NCI-H345 treated with DMSO at 0.1 percent for 48 hours (cell line): ENCODE data around the gene CELF2.

ENCODE experiments used
- DNase-seq: peaks from one replicate; lab custom pipeline; 2025; ENCODE audit not compliant: unreplicated experiment; lab: John Stamatoyannopoulos, UW

CELF2 gene

DNA sequence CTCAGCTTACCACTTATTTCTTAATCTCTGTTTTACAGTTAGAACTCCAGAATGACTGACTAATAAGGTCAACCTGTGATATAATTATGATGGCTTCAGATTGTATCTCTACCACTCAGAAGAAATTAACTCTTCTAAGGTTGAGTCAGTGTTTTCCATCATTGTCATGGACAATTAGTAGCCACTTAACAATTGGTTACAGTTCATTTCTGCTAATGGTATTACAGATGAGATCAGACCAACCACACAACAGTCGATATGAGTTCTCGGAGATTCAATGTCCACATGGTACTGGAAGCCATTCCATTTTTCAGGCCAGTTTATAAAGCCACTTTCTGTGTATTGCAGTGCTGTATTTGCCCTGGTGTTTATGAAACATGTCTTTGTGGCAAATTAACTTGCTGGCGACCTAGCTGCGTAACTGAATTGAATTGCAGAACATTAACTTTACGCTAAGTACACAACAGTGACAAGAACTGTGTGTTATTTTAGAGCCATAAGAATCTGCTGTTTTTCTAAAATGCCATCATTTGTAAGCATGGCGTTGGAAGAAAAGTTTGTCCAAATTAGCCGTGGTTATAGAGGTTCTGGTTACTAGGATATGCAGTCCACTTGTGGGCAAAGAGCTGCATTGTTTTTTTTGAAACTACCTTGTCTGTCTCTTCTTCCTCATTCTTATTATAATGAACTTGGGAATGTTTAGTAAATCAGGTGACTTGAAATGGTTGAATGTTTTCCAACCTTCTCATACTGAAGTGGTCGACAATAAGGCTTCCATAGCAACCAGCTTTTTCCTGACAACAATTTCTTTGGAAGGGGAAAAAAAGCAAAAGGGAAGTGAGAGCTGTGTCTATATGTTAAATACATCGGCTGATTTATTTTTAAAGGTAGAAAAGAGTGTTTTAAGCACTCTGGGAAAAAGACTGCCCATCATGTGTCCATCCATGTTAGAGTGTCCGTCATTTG lies 76.4 kb downstream of the CELF2 start:
- no peak for DNase-seq

GRCh38 chr10:11095374-11095801 lies 77.7 kb downstream of the CELF2 start:
- DNase-seq: no peak

DNA sequence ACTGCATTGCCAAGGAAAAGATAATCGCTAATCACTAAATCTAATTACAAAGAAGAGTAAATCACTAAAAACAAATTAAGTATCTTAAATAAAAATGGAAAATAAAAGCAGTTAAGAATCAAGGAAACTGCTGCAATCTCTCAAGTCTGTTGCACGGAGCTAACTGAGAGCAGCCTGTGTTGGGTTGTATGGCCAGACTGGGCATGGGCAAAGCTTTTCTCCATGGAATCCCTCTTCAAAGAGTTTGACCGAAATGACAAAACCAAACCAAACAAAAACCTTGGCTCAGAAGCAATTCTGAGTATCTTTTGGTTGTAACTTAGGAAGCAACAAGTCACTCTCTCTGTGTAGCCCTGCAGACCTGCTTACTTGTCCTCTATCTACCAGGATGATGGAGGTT lies 78.8 kb downstream of the CELF2 start:
- DNase-seq: no peak

DNA sequence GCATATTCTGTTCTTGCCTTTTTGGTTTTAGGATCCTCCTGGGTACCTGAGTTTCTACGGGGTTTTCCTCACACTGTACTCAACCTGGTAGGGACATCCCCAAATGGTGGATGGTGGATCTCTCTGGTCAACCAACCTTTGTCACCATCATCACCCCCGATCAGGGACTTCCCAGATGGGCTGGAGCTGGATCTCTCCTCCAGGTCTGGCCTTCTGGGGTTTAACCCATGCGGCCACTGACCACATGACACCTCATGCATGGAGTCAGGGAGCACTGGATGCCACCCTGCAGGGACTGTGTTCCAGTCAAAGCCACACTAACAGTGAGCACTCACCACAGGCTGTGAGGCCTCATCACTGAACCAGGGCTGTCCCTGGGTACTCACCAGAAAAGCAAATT lies 80.0 kb downstream of the CELF2 start:
- DNase-seq: no peak

- no peak for DNase-seq
Measured at GRCh38 chr10:11098666-11099065, 81.0 kb downstream of the CELF2 start.

DNA sequence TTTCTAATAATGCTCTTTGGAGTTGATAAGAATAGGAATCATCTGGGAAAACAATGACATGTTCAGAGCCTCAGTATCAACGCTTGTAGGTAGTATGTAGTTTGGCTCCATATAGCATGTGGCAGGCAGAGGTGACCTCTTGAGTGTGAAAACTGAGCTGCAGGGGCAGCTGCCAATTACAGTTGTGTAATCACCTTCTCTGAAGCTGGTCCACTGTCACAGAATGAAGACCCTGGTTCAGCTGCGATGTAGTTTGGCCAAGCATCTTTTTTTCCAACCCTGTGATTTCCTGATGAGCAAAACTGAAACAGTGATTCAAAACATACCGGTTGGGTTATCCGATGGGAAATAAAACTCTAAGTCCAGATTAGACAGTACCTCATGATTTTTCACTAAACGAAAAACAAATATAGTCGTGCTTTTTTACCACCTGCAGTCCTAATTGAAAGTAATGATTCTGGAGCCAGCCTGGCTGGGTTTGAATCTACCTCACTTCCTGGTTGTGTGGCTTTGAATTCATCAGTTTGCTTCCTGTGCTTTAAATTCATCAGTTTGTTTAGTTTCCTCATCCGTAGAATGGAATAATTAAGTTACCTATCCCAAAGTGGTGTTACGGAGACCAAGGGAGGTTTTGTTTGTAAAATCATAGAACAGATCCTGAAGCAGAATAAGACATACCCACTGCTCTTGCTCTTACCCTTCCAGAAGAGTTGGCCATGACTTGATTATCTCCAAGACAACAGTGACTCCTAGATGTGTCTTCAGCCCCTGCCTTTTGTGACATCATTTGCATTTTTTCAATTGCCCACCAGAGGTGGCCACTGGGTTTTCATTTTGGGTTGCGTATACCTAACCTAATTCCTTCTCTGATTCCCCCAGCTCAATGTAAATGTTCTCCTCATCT lies 87.4 kb downstream of the CELF2 start:
- no peak for DNase-seq

- DNase-seq: no peak
Measured at GRCh38 chr10:11105676-11106004, 88.0 kb downstream of the CELF2 start.

DNA sequence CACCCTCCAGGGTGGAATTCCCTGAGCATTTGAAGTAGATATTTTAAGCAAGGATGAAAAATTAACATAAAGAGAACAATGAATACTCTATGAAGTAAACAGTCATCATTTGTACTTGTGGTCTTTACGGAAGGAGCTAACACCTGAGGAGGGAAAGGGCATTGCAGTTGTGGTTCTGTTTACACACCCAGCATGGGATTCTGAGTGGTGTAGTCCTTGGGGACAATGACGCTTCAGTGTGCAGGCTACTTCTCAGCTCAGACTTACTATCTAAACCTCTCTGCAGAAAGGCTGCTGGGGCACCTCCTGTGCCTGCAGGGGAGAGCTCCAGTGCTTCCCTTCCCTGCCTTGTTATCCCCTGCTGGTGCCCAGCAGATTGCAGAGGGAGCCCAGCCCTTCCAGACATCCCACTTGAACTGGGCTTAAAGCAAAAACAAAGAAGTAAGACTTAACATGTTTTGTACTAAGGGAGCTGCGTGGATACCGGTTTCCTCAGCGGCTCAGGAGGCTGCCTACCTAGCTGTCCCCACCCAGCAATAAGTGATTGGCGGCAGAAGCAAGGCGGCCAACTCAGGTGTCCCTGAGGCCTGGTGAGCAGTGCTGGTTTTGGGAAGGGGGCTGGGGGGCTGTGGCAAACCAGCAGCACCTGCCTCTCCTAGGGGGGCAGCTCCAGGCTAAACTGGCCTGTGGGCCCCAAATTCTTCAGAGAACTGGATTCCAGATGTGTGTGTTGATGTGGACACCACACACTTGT lies 89.1 kb downstream of the CELF2 start:
- DNase-seq: peak; percentile 71

DNA sequence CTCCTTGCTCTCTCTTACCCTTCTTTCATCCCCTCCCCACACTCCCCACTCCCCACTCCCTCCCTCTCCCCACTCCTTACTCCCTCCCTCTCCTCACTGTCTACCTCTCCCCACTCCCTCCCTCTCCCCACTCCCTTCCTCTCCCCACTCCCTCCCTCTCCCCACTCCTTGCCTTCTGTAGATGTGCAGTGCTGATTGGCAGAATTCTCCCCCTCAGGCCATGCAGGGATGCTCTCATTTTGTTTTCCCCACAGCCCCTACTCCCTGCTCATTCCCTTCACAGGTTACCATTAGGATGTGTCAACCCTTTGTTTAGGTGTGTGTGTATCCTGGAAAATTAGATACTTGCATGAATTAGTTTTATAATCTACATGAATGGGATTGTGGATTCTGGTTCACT lies 90.3 kb downstream of the CELF2 start:
- DNase-seq: no peak

DNA sequence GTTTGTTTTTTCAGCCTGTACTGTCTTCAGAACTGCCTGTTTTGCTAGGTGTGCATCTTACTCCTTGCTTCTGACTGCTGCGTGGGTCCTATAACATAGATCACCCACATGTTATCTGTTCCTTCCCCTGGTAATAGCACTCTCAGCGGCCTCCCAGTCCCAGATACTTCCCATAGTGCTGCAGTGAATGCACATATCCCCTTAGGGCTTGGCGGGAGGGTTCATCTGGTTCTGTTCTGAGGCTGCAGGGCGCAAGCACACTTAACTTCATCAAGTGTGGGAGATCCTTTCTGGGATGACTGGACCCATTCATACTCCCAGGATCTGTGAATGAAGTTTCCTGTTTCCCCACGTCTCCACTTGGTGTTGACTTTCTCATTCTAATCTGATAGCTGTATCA lies 90.7 kb downstream of the CELF2 start:
- DNase-seq: no peak

GRCh38 chr10:11109590-11109989 lies 91.9 kb downstream of the CELF2 start:
- DNase-seq: no peak

DNA sequence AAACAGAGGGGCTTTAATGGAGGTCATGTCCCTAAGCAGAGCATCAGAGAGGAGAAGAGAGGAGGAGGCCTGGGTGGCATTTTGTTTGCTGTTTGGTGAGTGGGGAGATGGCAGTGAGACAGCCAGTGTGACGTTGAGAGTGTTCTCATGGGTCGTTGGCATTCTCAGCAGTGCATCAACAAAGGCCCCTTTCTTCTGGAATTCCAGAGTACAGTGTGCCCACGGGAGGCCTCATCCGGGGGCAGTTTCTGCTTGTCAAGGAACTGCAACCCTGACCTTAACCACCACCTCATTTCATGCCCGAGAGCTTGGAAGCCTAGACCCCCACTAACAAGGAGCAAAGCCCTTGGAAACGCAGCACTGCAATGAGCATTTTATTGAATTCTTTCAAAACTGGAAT lies 92.9 kb downstream of the CELF2 start:
- DNase-seq: no peak

- no peak for DNase-seq
Measured at GRCh38 chr10:11111490-11111889, 93.8 kb downstream of the CELF2 start.

DNA sequence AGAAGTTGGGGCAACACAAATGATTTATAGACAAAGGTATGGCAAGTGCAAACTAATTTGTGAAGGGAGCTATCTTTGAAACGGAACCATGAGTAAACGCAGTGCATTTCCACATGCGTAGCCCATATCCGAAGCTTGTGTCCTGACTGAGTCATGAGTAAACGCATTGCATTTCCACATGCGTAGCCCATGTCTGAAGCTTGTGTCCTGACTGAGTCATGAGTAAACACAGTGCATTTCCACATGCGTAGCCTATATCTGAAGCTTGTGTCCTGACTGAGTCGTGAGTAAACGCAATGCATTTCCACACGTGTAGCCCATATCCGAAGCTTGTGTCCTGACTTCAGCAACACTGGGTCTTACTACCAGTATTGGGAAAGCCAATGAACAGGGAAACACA lies 95.0 kb downstream of the CELF2 start:
- no peak for DNase-seq

- no peak for DNase-seq
Measured at GRCh38 chr10:11113156-11113555, 95.5 kb downstream of the CELF2 start.

DNA sequence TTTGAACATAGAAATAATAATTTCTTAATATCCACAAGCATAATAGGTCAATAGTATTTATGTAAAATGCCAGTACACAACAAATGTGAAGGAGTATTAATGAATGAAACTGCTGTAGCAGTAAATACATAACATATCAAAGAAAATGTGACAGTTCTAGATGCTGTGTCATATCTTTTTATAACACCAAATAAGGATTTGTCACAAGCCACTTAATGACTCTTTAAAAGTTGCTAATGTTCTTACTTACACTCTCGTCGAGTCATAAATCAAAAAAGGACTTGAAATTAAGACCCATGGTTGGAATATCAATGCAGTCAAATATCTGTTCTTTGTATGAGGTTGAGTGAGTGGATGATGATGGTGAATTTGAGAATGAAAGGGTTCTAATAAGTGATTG lies 96.6 kb downstream of the CELF2 start:
- DNase-seq: no peak

DNA sequence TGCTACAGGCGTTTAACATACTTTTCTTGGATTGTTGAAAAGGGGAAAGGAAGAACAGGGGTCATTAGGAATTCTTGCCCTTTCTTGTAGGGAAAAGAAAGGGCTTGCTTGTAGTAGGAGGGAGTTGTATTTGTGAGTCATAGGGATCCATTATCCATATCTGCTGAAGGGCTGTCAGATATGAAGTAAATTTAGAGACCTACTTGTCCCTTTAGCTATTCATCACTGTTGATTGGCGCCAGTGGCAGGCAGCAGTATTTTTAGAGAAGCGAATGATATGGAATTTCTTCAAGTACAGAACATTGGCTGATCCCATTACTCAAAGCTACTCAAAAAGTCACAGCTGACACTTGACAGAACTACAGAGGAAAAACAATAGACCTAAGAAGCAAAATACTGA lies 97.7 kb downstream of the CELF2 start:
- DNase-seq: no peak

DNA sequence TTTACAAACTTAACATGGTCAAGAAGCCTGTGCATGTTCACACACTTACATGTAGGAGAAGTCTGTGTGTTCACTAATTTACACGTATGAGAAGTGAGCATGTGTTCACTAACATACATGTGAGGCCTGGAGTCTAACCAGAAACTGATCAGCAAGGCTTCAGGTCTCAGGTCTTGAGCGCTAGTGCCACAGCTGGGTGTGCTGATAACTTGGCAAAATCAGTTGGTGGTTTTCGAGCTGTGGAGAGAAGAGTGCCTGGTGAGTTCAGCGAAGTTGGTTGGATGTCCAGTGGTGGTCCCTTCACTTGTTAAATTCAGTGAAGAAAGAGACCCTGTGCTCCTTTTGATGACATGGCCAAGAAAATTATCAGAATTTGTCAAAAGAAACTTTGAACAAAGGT lies 98.7 kb downstream of the CELF2 start:
- no peak for DNase-seq

DNA sequence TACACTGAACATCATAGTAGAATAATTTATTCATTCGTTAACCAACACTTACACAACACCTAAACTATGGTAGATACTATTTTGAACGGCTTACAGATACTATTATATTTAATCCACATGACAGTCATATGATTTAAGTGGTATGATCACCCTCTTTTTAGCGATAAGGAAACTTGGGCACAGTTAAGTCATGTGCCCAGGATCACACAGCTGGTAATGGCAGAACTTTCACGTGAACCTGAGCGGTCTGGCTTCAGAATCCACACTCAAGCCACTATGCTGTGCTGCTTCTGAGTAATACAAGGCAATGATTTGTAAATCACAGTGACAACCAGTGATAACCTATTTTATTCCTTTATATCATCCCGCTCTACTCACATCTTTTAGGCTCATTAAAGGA lies 99.1 kb downstream of the CELF2 start:
- no peak for DNase-seq

DNA sequence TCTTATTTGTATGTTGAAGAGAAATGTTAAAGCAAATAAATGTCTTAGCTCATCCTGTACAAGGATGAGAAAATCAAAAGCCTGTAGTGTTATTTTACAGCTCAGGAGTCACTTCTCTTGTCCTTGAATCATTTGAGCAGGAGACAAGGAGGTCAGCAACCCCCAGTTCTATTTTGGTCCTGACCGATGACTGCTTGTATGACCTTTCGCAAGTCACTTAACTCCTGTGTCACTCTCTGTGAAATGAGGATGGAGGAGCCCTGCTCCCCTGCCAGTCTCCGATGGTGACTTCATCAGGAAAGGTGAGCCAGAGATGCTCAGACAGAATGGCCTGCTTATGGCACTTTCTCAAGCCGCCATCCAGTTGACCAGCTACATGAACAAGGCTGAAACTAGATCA lies 101.0 kb downstream of the CELF2 start:
- DNase-seq: no peak

DNA sequence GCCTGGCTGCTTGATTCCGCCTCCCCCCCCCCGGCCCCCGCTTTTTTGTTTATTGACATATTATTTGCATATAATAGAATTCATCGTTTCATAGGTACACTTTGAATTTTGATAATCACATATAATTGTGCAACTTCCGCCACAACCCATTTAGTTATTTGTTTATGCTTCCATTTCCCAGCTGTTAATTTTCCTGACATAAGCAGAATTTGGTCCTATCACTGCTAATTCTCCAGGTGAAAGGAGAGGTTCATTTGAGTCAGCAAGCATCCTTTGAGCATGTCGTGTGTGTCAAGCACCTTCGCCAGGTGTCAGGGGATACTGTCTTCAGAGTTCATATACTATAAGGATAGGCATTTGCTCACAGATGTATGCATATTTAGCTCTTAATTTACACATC lies 102.2 kb downstream of the CELF2 start:
- no peak for DNase-seq
